Umbilical cord (tissue), 2 donors: Measurements from ENCODE around the gene CTNS. TPM values are rescaled to one million over a fixed set of nuclear protein-coding genes. Genes with fewer than 3 reads are reported as not detected.

Experiments
- DNase-seq: peaks from one replicate; pipeline ENCODE4 v3.0.0-alpha.2; 2015; ENCODE audit warnings: low spot score
- total RNA-seq: library from RNA; depleted of rRNA; stranded (reverse); fragments of >200 nt; gene quantifications from one replicate; pipeline ENCODE4 v1.2.3, GENCODE V29; 2014; ENCODE audit warnings: low replicate concordance; ENCODE audit not compliant: insufficient read depth

Gene CTNS
- 12.0 TPM for total RNA-seq

DNA sequence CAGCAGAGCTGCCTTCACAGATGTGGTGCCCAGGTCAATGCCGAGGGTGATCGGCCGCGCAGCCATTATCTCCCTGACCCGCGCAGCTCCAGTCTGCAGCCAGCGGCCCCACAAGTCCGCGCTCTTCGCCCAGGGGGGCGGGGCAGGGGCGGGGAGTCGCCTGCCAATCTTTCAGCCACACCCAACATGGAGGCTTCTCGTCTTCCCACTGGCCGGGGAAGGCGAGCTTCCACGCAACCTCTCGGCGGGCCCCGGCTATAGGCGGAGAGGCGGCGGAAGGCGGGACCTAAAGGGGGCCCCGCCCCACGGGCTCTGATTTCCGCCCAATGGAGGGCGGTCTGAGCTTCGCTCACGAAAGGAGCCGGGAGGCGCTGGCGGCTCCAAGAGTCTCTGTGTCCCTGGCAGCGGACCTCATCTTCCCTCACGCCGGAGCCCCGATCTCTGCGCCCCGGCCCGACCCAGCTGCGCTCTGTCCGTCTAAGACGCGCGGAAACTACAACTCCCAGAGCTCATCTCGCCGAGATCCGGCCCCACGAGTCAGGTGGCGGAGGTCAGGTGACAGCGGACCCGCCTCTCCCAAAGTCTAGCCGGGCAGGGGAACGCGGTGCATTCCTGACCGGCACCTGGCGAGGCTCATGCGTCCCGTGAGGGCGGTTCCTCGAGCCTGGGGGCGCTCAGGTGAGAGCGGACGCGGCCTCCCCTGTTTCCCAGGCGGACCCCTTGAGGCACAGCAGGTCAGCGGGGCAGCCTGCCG is at the start of gene CTNS, which contains the start of gene SHPK:
CTNS (plus strand) TSS at position 607 of the 754 bp plus-strand sequence. CDS start 3,447 bp downstream, outside the sequence.
SHPK (minus strand) TSS at position 97 of the 754 bp plus-strand sequence; CDS start at position 66, 31 bp downstream.
- DNase-seq, result peak; percentile 99

DNA sequence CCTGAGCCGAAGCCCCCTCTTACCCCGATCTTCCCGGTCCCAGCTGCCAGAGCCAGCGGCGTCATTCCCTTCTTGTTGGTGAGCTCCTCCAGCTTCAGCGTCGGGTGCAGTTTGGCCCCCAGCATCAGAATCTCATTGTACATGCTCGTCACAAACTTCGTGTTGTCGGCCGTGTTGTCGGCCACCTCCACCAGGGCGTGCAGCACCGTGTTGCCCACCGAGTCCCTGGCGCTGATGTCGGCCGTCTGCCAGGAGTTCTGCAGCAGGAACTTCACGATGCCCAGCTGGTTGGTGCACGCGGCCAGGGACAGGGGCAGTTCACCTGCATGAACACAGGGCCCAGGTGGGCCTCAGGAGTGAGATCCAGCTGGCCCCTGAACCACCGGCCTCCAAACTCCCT is 46.8 kb upstream of the CTNS start:
- no peak for DNase-seq

DNA sequence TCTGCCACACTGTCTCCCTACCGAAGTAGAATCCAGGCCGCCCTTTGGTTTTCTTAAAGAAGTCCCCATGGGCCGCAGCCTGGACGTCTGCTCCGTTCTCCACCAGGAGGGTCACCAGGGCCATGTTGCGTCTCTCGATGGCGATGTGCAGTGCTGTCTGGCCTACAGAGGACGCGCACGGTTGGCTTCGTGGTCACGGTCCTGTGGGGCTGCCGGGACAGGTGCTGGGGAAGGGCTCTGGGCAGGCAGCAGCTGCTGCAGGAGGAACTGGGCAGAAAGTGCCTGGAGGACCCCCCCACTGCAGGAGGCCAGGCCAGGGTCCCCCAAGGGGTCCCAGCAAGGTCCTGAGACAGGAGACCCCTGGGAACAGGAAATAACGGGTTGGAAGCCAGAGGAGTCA is 46.3 kb upstream of the CTNS start:
- DNase-seq, result no peak

DNA sequence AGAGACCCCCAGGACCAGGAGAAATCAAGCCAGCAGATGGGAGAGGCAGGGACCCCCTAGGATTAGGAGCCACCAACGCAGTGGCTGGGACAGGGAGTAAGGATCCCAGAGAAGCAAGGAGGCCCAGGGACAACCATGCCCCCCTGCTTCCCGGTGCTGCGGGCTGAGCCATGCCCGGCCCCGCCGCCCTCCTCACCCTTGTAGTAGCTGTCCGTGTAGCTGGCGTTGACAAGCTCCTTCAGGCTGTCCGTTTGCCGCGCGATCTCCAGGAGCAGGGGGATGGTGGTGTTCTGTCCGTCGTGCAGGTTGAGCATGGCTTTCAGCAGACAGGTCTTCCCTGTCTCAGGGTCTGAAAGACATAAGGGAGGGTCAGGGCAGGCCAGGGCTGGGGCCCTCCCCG is 45.8 kb upstream of the CTNS start:
- DNase-seq, result no peak

DNA sequence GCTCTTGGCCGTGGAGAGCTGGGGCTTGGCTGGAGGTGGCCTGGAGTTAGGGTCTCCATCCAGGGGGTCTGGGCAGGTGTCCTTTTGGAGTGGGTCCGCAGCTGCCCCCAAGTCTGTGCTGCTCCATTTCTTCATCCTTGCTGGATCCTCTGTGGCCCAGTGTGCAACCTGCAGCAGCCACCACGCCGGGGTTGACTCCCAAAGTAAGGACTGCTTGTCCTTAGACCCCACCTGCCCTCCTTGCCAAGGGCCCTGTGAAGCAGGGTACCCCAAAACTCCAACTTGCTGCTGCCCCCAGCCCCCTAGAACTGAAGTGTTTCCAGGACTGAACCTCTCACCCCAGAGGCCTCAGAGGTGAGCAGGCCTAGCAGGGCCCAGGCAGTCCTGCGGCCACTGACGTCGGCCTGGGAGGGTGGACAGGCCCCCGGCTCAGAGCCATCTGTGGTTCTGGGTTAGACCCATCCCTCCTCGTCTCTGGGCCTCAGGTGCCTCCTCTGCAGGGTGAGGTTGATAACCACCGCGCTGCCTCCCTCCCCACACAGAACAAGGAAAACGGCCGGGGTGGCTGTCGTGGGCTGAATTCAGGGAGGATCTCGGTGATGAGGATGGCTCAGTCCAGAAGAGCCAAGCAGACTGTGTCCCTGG is 44.2 kb upstream of the CTNS start:
- DNase-seq, result no peak

DNA sequence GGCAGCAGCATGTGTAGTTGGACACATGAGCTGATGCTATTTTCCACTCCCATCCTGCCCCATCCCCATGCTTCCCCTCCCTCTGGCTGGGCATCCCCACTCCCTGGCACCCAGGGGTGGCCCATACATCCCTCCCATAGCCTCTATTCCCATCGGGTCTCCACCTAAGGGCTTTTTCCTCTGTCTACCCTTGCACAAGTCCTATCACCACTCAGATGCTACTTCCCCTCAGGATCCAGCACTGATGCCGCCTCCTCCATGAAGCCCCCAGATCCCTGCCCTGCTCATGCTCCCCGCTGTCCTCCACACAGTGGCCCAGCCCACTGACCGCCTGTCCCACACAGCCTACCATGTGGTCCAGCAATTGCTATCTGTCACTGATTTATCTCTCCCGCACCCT is 43.2 kb upstream of the CTNS start:
- no peak for DNase-seq

DNA sequence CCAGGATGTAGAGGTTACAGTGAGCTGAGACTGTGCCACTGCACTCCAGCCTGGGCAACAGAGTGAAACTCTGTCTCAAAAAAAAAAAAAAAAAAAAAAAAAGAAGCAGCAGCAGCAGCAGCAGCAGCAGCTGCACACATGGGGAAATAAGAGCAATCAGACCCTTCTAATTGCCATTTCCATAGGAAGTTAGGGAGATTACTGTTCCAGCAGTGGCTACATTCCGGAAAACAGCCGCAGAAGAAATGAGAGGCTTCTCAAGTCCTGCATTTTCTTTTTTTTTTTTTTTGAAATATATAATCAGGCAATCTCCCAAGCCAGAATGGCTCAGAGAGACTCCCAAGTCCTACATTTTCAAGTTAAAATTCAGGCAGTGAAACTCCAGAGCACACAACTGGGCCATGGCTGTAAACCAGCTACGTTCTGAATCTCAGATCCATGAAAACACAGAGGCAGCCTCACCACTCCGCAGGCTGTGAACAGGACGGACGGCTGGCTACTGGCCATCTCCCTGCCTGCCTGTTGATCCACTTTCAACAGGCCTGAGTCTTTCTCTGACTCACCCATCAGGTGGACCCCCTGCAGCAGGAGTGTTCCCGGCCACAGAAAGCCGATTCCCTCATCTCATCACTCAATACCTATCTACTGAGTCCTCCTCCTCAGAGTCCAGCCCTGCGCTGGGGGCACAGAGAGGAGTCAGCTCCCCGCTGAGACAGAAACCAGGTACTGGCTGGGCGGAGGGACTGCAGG is 42.3 kb upstream of the CTNS start:
- DNase-seq, result peak; percentile 14

DNA sequence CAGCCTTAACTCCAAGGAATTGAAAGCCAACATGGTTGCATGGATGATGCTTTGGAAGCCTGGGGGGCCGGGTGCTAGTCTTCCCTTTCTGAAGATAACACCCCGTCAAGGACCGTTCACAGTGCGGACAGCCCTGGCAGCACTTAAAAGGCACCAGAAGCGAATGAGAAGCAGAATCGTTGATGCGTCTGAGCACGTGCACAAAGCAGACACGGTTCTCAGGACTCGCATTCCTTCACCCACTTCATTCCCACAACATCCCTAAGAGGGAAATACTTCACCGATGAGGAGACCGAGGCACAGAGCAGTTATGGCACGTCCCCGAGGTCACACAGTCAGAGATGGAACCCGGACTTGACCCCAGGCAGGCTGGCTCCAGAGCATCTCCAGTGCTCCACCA is 41.6 kb upstream of the CTNS start:
- no peak for DNase-seq

DNA sequence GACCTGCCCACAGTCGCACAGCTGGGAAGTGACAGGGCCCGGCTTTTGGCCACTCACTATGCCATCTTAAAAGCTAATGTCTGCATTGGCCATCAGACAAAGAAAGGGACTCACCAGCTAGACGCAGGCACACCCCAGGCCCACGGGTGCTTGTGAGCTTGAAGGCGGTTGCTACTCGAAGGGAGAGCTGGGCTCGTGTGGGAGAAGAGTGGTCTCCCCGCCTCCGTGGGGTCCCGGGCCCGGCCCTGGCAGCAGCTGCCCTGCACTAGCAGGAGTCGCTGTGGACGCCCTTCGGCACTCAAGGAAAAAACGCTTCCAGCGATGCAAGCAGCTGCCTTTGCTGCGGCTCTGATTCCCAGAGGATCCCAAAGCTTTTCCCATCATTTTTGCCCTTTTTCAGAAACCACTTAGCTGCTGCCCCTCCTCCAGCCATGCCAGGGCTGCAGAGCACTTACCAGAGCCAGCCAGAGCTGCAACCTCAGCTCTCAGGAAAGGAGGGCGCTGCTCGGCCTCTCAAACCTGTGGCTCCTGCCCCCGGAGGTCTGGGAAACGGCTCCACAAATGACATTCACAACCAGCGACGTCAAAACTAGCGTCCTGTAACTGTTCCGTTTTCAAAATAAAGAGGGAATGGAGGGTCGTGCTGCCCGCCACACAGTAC is 39.6 kb upstream of the CTNS start:
- DNase-seq, result no peak

DNA sequence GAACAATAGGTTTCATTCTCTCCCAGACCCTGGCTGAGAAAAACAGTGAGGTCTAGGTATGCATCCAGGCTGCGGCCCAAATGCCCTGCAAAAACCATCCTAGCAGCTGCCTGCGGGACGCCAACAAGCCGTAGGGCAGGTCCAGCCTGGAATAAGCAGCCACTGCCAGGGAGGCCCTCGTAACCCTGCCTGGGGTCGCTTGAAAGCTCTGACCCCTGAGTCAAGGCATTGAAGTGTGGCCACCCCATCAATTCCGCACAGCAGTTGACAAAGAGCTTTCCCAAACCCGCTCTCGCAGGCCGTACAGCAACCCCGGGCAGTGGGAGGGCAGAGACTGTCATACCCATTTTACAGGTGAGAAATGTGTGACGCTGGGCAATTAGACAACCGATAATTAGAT is 38.5 kb upstream of the CTNS start:
- no peak for DNase-seq

DNA sequence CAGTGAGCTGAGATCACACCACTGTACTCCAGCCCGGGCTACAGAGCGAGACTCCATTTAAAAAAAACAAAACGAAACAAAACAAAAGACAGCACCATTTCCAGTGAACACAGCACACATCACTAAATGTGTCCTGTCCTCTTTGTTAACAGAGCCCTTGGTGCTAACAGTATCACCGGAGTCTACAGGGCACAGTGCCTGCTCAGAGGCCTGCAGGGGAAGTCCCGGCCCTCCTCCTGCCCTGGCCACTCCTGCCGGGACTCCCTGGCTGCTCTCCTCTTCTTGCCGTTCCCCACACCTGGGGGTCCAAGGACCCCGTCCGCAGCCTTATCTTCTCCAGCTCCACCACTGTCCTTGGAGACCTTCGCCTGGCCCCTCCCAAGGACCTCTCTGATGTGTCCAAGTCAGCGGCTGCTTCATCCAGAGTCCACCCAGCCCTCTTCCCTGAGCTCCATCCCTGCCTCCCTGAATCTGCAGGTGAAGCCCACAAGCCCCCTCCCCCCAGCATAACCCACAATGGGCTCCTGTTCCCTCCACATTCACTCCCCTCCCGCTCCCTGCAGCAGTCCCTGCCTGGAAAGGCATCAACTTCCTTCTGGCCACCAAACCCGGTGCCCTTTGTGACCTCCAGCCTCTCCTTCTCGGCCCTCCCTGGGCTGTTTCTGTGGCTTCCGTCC is 35.9 kb upstream of the CTNS start:
- DNase-seq, result no peak

DNA sequence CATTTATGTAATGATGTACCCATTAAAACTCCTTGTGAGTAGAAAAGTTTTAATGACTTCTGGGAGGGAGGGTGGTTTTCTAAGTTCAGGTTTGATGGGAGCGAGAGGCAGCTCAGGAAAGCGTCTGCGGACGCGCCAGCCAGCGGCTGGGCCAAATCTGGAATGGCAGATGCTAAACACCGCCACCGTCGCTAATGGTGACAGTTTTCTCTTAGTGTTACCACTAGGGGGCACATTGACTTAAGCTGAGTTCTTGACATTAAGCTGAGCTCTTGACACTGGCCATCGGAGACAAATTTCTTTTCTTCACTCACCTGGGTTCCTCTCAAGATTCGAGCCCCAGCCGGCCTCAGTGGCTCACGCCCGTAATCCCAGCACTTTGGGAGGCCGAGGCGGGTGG is 34.1 kb upstream of the CTNS start:
- DNase-seq, result peak; percentile 12

DNA sequence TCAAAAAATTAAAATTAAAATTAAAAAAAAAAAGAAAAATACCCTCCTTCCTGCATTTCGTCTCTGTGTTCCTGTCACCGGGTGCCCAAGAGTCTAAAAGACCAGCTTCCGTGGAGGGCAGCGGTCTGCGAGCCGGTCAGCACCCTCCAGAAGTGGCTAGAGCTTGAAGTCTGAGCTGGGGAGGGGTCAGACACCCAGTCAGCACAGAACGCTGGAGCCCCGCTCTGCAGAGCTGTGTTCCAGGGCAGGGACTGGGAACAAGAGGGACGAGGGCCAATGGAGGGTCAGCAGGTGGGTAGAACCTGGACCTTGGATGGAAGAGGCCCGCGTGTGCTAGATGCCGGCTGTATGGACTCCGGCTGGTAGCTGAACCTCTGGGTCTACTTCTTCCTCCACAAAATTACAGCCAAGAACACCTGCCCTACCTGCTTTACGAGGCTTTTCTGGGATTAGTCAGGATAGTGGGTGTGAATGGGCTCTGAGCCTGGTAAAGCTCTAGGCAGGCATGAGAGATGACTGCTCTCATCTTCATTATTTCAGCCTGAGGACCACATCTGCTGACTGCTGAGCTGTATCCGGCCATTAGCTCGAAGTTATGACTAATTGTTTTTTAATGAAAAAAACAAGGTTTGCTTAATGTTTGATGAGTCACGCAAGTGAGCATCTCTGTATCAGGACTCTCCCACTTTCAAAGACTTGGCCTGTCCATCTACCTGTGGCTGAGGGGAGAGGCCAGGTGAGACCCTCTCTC is 33.3 kb upstream of the CTNS start:
- DNase-seq, result no peak

DNA sequence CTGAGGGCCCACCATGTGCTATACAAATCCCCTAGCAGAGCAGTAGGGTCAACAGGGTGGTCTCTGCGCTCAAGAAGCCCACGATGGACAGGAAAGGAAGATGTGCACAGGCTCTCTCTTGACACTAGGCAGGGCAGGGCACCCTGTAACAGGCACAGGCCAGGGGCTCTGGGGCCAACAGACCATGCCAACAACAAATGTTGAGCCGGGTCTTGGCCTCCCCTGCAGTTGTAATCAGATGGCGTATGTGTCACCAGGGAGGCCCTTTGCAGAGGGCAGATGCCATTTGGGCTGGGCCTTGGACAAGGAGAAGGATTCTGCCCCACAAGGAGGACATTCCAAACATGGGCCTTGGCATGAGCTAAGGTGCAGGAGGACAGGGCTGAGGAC is 32.7 kb upstream of the CTNS start:
- no peak for DNase-seq

DNA sequence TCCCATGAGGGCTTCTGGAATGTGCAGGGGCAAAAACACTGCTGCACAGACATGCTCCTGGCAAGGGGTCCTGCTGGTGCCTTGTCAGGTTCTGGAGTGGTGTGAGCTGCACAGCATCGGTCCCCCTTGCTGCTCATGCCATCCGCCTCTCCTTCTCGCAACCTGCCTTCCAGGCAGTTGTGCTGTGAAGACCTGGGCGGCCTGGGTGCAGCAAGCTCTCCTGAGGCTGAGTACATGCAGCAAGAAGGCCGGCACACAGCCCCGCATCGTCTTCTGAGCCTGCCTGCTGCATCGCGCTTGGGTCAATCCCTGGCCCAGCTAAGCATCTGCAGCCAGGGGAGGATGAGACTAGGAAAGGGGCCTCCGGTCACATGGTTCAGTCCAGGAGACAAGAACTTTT is 26.9 kb upstream of the CTNS start:
- no peak for DNase-seq

DNA sequence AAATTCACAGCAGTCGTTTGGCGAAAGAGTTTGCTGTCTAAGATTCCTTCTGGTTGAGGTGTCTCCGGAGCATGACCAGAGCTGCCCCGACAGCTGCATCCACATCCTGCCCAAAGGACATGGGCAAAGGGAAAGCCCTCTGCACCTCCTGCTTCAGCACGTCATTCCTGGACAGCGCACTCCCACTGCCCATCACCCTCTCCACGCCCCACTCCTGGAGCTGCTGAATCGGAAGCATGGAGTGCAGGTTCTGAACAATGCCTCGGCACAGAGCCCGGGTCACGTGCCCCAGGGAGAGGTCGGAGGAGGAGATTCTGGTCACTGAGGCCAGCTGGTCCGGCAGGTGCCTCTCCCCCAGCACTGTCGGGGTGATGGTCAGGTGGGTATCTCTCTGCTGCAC is 26.0 kb upstream of the CTNS start:
- DNase-seq, result no peak

DNA sequence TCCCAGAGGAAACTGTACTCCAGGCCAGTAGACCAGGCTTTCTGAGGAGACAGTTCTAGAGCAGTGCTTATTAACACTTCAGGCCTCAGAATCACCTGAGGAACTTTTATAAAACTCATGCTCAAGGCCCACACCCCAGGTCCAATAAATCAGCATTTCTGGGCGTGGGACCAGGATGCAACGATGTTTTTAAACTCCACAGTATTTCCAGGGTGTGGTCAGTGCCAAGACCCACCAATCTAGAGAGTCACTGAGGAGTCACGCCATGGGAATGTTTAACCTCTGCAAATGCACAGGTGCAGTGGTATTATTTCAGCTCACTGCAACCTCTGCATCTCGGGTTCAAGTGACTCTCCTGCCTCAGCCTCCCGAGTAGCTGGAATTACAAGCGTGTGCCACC is 23.4 kb upstream of the CTNS start:
- DNase-seq, result no peak

DNA sequence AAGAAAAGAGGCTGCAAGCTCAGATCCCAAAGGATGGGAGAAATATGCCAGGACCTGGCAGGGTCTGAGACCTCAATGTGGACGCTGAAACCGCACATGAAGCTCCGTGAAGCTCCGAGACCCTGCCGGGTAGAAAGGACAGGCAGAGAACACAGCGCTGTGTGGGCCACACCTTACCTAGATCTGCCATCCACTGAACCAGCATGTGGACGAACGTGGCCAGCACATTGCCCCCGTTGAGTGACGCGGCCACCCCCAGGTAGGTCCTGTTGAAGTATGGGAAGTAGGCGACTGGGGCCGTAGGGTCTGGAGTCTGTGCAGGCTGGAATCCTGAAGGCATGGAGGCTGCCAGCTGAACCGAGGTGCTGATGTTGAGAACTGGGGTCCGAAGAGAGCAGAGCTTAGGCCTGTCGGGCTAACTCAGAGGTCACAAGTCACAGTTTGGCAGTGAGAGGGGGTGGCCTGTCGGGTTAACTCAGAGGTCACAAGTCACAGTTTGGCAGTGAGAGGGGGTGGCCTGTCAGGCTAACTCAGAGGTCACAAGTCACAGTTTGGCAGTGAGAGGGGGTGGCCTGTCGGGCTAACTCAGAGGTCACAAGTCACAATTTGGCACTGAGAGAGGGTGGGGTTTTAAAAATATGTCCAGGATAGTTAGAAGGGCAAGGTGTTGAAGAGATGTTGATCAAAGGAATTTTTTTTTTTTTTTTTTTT is 21.2 kb upstream of the CTNS start:
- no peak for DNase-seq

DNA sequence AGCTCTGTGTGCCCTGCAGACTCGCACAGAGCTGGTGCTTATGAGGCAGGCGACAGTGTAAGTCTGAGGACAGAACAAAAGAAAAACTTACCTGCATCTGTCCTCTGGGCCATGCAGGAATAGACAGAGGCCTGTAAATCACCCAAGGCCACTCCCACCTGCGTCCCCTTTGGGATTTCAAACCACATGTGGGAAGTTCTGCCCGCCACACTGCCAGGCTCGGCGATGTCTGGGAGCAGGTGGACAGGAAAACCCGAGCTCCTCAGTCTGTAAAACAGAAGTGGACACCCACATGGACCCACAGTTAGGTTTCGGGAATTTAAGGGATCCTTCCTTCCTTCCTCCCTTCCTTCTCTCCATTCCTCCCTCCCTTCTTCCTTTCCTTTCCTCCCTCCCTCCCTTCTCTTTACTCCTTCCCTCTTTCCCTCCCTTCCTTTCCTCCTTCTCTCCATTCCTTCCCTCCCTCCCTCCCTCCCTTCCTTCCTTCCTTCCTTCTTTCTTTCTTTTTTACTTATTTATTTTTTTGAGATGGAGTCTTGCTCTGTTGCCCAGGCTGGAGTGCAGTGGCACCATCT is 15.3 kb upstream of the CTNS start:
- no peak for DNase-seq
